Body of pancreas (tissue), 4 donors: ENCODE results near the gene TMEM106C.

Experiments used
- POLR2A ChIP-seq, 3 donors: fragments of 450-650 bp; IDR thresholded peaks; one replicate each; pipeline ENCODE4 v1.6.1; 2016; ENCODE audit warnings: antibody characterized with exemption in 3 of 3, mild to moderate bottlenecking in 2 of 3
- TF ChIP-seq, protein P1 (sequence below), 7 experiments: fragments of 450-650 bp in 4 of 7; fragments of 200-600 bp in 3 of 7; sonication (generic) in 3 of 7; IDR thresholded peaks; one replicate each; pipeline ENCODE4 v1.5.1; 2016 to 2019; ENCODE audit warnings: antibody characterized with exemption in 7 of 7

DNA sequence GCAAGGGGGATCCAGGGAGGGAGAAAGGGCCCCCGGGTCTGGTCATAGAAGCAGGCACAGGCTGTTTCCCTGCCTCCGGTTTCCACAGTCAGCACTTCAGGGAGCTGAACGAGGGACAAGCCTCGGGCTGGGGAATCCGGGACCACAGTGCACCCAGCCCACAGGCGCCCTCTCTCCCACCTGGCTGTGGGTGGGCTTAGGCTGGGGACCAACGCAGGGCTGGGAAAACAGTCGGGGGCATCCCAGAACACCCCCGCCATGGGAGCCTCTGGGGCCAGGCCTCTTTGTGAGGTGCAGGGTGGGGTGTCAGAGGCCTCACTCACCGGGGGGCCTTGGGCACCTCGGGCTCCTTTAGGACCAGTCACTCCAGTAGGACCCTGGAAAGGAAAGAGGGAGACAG, 16.3 kb downstream of the TMEM106C start:
- no peak for TF ChIP-seq POLR2A (IDR thresholded peaks at IDR 0.05)
- TF ChIP-seq, protein P1, sequence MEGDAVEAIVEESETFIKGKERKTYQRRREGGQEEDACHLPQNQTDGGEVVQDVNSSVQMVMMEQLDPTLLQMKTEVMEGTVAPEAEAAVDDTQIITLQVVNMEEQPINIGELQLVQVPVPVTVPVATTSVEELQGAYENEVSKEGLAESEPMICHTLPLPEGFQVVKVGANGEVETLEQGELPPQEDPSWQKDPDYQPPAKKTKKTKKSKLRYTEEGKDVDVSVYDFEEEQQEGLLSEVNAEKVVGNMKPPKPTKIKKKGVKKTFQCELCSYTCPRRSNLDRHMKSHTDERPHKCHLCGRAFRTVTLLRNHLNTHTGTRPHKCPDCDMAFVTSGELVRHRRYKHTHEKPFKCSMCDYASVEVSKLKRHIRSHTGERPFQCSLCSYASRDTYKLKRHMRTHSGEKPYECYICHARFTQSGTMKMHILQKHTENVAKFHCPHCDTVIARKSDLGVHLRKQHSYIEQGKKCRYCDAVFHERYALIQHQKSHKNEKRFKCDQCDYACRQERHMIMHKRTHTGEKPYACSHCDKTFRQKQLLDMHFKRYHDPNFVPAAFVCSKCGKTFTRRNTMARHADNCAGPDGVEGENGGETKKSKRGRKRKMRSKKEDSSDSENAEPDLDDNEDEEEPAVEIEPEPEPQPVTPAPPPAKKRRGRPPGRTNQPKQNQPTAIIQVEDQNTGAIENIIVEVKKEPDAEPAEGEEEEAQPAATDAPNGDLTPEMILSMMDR (IDR thresholded peaks at IDR 0.05), result no peak
